Ishikawa (cell line): ENCODE results near the gene KATNAL1.

Experiments used
- CEBPB ChIP-seq: IDR thresholded peaks from 2 replicates; pipeline ENCODE4 v1.6.1; 2012
- CREB1 ChIP-seq: IDR thresholded peaks from 2 replicates; pipeline ENCODE4 v1.6.1; 2012; ENCODE audit warnings: low read depth
- EGR1 ChIP-seq: IDR thresholded peaks from 2 replicates; pipeline ENCODE4 v1.6.1; 2012
- EP300 ChIP-seq: IDR thresholded peaks from 2 replicates; pipeline ENCODE4 v1.6.1; 2012; ENCODE audit warnings: borderline replicate concordance
- FOXM1 ChIP-seq: IDR thresholded peaks from 2 replicates; pipeline ENCODE4 v1.6.1; 2012; ENCODE audit warnings: low read depth, borderline replicate concordance
- MAX ChIP-seq: IDR thresholded peaks from 2 replicates; pipeline ENCODE4 v1.6.1; 2012
- NFIC ChIP-seq: IDR thresholded peaks from 2 replicates; pipeline ENCODE4 v1.6.1; 2012
- RAD21 ChIP-seq: IDR thresholded peaks from 2 replicates; pipeline ENCODE4 v1.6.1; 2012; ENCODE audit warnings: low read depth
- REST ChIP-seq: IDR thresholded peaks from 2 replicates; pipeline ENCODE4 v1.6.1; 2012; ENCODE audit warnings: low read depth, mild to moderate bottlenecking
- TAF1 ChIP-seq: IDR thresholded peaks from 2 replicates; pipeline ENCODE4 v1.6.1; 2012; ENCODE audit warnings: low read depth, mild to moderate bottlenecking
- TCF12 ChIP-seq: IDR thresholded peaks from 2 replicates; pipeline ENCODE4 v1.6.1; 2012; ENCODE audit warnings: low read depth
- TEAD4 ChIP-seq: IDR thresholded peaks from 2 replicates; pipeline ENCODE4 v1.6.1; 2012
- YY1 ChIP-seq: IDR thresholded peaks from 2 replicates; pipeline ENCODE4 v1.6.1; 2012; ENCODE audit warnings: low read depth
- ZBTB7A ChIP-seq: IDR thresholded peaks from 2 replicates; pipeline ENCODE4 v1.6.1; 2012; ENCODE audit warnings: low read depth
- TF ChIP-seq, protein P1 (sequence below): IDR thresholded peaks from 2 replicates; pipeline ENCODE4 v1.6.1; 2012

Gene KATNAL1

DNA sequence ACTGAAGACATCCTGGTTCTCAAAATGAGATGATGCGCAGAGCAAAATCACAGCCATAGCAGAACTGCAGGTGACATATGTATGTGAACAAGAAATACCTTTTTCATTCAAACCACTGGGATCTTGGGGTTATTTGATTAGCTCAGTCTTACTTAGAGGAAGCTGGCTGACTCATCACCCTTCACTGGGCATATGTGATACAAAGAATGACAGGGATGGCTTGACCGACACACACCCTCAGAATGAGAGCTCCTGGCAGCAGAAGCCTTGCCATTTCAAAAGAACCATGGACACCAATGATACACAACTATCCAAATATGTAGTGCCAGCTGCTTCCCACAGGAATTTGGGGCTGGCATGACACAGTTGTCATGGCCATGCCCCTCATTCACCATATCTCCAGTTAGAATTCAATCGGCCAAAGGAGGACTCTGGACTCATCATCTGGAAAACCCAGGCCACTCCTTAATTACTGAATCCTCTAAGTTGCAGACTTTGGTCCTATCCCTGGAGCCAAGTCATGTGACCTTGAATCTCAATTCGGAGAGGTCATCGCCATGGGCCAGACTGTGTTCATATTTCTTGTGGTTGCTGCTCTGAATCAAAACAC, 115.8 kb downstream of the KATNAL1 start:
- TF ChIP-seq FOXM1 (no peak), NFIC (no peak), EP300 (no peak), ZBTB7A (no peak), CEBPB (no peak), CREB1 (no peak), TEAD4 (no peak), TCF12 (no peak), MAX (no peak), EGR1 (no peak), REST (no peak), TAF1 (no peak), YY1 (no peak), RAD21 (no peak)
- TF ChIP-seq, protein P1, sequence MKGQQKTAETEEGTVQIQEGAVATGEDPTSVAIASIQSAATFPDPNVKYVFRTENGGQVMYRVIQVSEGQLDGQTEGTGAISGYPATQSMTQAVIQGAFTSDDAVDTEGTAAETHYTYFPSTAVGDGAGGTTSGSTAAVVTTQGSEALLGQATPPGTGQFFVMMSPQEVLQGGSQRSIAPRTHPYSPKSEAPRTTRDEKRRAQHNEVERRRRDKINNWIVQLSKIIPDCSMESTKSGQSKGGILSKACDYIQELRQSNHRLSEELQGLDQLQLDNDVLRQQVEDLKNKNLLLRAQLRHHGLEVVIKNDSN, result no peak

- no peak for TF ChIP-seq ZBTB7A
- TF ChIP-seq EP300, result no peak
- no peak for TF ChIP-seq FOXM1
- no peak for TF ChIP-seq REST
- no peak for TF ChIP-seq RAD21
- no peak for TF ChIP-seq MAX
- TF ChIP-seq TEAD4, result no peak
These were observed 120.5 kb downstream of the KATNAL1 start for GRCh38 chr13:30186634-30187415.

GRCh38 chr13:30181888-30182651, 125.3 kb downstream of the KATNAL1 start:
- TF ChIP-seq TEAD4 (no peak), EGR1 (no peak), TCF12 (no peak), RAD21 (no peak), CREB1 (no peak), MAX (no peak), NFIC (no peak), REST (no peak), EP300 (no peak), ZBTB7A (no peak), TAF1 (no peak), YY1 (no peak), FOXM1 (no peak), CEBPB (no peak)
- TF ChIP-seq, protein P1, result no peak
